GM23338 (cell line): ENCODE data around the gene C16orf78. TPM values are rescaled to one million over a fixed set of nuclear protein-coding genes. Genes with fewer than 3 reads are reported as not detected.

ENCODE experiments used
- ATAC-seq: fragments of 200-7000 bp; cut with Tn5 transposase; 3 replicates; pipeline ENCODE4 v1.9.1; 2020
- DNase-seq: peaks from one replicate; pipeline ENCODE4 v3.0.0-alpha.2; 2015; ENCODE audit warnings: low spot score
- H2AFZ ChIP-seq: fragments of 200-600 bp; sonication (generic); 2 replicates; pipeline ENCODE4 v1.8.0; 2016; ENCODE audit warnings: antibody characterized with exemption, mild to moderate bottlenecking, moderate library complexity
- H3F3A ChIP-seq: fragments of 200-600 bp; sonication (generic); replicated peaks from 2 replicates; pipeline ENCODE4 v1.8.0; 2017; ENCODE audit warnings: antibody characterized with exemption, mixed run types, low read depth
- H3K27ac ChIP-seq: fragments of 200-600 bp; sonication (generic); 2 replicates; pipeline ENCODE4 v1.6.1; 2016; ENCODE audit warnings: low read depth
- H3K27me3 ChIP-seq: fragments of 200-600 bp; sonication (generic); 2 replicates; pipeline ENCODE4 v1.8.0; 2016; ENCODE audit warnings: mild to moderate bottlenecking, mixed run types, moderate library complexity; ENCODE audit not compliant: insufficient read depth
- H3K36me3 ChIP-seq: fragments of 200-600 bp; sonication (generic); 2 replicates; pipeline ENCODE4 v1.8.0; 2016; ENCODE audit warnings: mild to moderate bottlenecking; ENCODE audit not compliant: insufficient read depth
- H3K4me1 ChIP-seq: fragments of 200-600 bp; sonication (generic); 2 replicates; pipeline ENCODE4 v1.8.0; 2016; ENCODE audit warnings: mild to moderate bottlenecking, moderate library complexity; ENCODE audit not compliant: insufficient read depth
- H3K4me2 ChIP-seq: fragments of 200-600 bp; sonication (generic); 2 replicates; pipeline ENCODE4 v1.7.1; 2017; ENCODE audit warnings: mixed run types
- H3K4me3 ChIP-seq: fragments of 200-600 bp; sonication (generic); 2 replicates; pipeline ENCODE4 v1.6.1; 2016; ENCODE audit warnings: mixed run types
- H3K79me2 ChIP-seq: fragments of 200-600 bp; sonication (generic); replicated peaks from 2 replicates; pipeline ENCODE4 v1.8.0; 2017; ENCODE audit warnings: mild to moderate bottlenecking; ENCODE audit not compliant: insufficient read depth
- H3K9me2 ChIP-seq: fragments of 200-600 bp; sonication (generic); 2 replicates; pipeline ENCODE4 v1.8.0; 2017; ENCODE audit not compliant: insufficient read depth
- H4K20me1 ChIP-seq: fragments of 200-600 bp; sonication (generic); replicated peaks from 2 replicates; pipeline ENCODE4 v1.8.0; 2017; ENCODE audit warnings: mild to moderate bottlenecking; ENCODE audit not compliant: insufficient read depth
- H3K27ac Mint-ChIP-seq: 2 replicates; pipeline ENCODE4 v1.8.0; 2020; ENCODE audit warnings: inconsistent platforms, mild to moderate bottlenecking, moderate library complexity, mixed read lengths
- H3K27me3 Mint-ChIP-seq: 3 replicates; pipeline ENCODE4 v1.8.0; 2022; ENCODE audit warnings: low read depth, mild to moderate bottlenecking, moderate library complexity, mixed read lengths, inconsistent platforms; ENCODE audit not compliant: insufficient read depth, poor library complexity
- H3K36me3 Mint-ChIP-seq: 3 replicates; pipeline ENCODE4 v1.8.0; 2021; ENCODE audit warnings: low read depth, mild to moderate bottlenecking, inconsistent platforms, moderate library complexity, mixed read lengths
- H3K4me1 Mint-ChIP-seq: 3 replicates; pipeline ENCODE4 v1.8.0; 2020; ENCODE audit warnings: mild to moderate bottlenecking, inconsistent platforms, mixed read lengths
- H3K4me3 Mint-ChIP-seq: 3 replicates; pipeline ENCODE4 v1.8.0; 2021; ENCODE audit warnings: moderate library complexity, mild to moderate bottlenecking, inconsistent platforms, mixed read lengths
- H3K9me3 Mint-ChIP-seq: 3 replicates; pipeline ENCODE4 v1.8.0; 2020; ENCODE audit warnings: moderate library complexity, mild to moderate bottlenecking, inconsistent platforms, mixed read lengths
- CREB1 ChIP-seq: fragments of 250-450 bp; sonication (Bioruptor Pico); IDR thresholded peaks from 2 replicates; pipeline ENCODE4 v1.5.0; 2020; ENCODE audit warnings: low read depth, mild to moderate bottlenecking, moderate library complexity
- EZH2 ChIP-seq: fragments of 200-600 bp; sonication (generic); IDR thresholded peaks from one replicate; pipeline ENCODE4 v1.8.0; 2017; ENCODE audit warnings: antibody characterized with exemption, mild to moderate bottlenecking, low read depth; ENCODE audit not compliant: unreplicated experiment
- EZH2phosphoT487 ChIP-seq: fragments of 200-600 bp; sonication (generic); IDR thresholded peaks from one replicate; pipeline ENCODE4 v1.8.1; 2018; ENCODE audit warnings: antibody characterized with exemption; ENCODE audit not compliant: unreplicated experiment
- NANOG ChIP-seq: IDR thresholded peaks from 2 replicates; pipeline ENCODE4 v1.6.1; 2016; ENCODE audit warnings: antibody characterized with exemption, borderline replicate concordance
- POLR2AphosphoS5 ChIP-seq: IDR thresholded peaks from 2 replicates; pipeline ENCODE4 v1.6.1; 2016; ENCODE audit warnings: antibody characterized with exemption, low read depth
- STAT1 ChIP-seq: IDR thresholded peaks from one replicate; pipeline ENCODE4 v1.6.1; 2016; ENCODE audit warnings: antibody characterized with exemption; ENCODE audit not compliant: unreplicated experiment
- polyA plus RNA-seq: library from polyadenylated mRNA; unstranded; fragments of >200 nt; fragmentation: Nextera tagmentation; extraction: Ambion mirVana; gene quantifications from 2 replicates; pipeline ENCODE4 v1.2.1, GENCODE V29; 2016
- total RNA-seq: library from RNA; depleted of rRNA; stranded (reverse); fragments of >200 nt; shearing (Covaris generic); gene quantifications from 2 replicates; pipeline ENCODE4 v1.2.3, GENCODE V29; 2014
- TF ChIP-seq, protein P1 (sequence below): fragments of 250-450 bp; sonication (Bioruptor Pico); IDR thresholded peaks from 2 replicates; pipeline ENCODE4 v1.5.0; 2020; ENCODE audit warnings: mild to moderate bottlenecking, moderate library complexity
- TF ChIP-seq, protein P2 (sequence below): IDR thresholded peaks from 2 replicates; pipeline ENCODE4 v1.6.1; 2016; ENCODE audit warnings: antibody characterized with exemption
- TF ChIP-seq, protein P3 (sequence below), 2 experiments: fragments of 200-600 bp in 1 of 2; sonication (generic) in 1 of 2; conservative IDR thresholded peaks; 2 replicates each; pipeline versions ENCODE4 v1.5.1 to v1.6.1; 2016 to 2017; ENCODE audit warnings: antibody characterized with exemption in 2 of 2, low read depth in 2 of 2, mild to moderate bottlenecking in 2 of 2, moderate library complexity in 1 of 2

Gene C16orf78
- total and polyA plus RNA-seq, 2 experiments from 2014 or later = not detected

DNA sequence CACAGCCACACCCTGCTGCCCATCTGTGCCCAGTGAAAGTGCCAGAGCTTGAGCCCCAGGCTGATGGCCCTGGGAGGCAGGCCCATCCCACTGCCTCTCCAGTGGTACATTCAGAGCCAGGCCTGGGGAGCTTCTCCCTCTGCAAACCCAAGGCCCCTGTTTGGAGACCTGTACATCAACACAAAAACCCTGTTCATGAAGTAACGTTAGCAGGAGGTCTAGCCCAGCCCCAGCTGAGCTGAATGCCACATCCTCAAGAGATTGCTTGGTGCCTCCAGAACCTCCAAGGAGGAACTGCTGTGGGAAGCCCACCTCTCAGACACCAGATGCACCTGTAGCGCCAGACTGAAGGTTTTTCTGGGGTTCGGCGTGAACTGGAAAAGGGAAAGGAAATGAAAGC lies 31.5 kb downstream of the C16orf78 start (continued):
- TF ChIP-seq, protein P1, sequence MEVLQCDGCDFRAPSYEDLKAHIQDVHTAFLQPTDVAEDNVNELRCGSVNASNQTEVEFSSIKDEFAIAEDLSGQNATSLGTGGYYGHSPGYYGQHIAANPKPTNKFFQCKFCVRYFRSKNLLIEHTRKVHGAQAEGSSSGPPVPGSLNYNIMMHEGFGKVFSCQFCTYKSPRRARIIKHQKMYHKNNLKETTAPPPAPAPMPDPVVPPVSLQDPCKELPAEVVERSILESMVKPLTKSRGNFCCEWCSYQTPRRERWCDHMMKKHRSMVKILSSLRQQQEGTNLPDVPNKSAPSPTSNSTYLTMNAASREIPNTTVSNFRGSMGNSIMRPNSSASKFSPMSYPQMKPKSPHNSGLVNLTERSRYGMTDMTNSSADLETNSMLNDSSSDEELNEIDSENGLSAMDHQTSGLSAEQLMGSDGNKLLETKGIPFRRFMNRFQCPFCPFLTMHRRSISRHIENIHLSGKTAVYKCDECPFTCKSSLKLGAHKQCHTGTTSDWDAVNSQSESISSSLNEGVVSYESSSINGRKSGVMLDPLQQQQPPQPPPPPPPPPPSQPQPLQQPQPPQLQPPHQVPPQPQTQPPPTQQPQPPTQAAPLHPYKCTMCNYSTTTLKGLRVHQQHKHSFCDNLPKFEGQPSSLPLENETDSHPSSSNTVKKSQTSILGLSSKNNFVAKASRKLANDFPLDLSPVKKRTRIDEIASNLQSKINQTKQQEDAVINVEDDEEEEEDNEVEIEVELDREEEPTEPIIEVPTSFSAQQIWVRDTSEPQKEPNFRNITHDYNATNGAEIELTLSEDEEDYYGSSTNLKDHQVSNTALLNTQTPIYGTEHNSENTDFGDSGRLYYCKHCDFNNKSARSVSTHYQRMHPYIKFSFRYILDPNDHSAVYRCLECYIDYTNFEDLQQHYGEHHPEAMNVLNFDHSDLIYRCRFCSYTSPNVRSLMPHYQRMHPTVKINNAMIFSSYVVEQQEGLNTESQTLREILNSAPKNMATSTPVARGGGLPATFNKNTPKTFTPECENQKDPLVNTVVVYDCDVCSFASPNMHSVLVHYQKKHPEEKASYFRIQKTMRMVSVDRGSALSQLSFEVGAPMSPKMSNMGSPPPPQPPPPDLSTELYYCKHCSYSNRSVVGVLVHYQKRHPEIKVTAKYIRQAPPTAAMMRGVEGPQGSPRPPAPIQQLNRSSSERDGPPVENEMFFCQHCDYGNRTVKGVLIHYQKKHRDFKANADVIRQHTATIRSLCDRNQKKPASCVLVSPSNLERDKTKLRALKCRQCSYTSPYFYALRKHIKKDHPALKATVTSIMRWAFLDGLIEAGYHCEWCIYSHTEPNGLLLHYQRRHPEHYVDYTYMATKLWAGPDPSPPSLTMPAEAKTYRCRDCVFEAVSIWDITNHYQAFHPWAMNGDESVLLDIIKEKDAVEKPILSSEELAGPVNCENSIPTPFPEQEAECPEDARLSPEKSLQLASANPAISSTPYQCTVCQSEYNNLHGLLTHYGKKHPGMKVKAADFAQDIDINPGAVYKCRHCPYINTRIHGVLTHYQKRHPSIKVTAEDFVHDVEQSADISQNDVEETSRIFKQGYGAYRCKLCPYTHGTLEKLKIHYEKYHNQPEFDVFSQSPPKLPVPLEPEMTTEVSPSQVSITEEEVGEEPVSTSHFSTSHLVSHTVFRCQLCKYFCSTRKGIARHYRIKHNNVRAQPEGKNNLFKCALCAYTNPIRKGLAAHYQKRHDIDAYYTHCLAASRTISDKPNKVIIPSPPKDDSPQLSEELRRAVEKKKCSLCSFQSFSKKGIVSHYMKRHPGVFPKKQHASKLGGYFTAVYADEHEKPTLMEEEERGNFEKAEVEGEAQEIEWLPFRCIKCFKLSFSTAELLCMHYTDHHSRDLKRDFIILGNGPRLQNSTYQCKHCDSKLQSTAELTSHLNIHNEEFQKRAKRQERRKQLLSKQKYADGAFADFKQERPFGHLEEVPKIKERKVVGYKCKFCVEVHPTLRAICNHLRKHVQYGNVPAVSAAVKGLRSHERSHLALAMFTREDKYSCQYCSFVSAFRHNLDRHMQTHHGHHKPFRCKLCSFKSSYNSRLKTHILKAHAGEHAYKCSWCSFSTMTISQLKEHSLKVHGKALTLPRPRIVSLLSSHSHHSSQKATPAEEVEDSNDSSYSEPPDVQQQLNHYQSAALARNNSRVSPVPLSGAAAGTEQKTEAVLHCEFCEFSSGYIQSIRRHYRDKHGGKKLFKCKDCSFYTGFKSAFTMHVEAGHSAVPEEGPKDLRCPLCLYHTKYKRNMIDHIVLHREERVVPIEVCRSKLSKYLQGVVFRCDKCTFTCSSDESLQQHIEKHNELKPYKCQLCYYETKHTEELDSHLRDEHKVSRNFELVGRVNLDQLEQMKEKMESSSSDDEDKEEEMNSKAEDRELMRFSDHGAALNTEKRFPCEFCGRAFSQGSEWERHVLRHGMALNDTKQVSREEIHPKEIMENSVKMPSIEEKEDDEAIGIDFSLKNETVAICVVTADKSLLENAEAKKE = no peak
- TF ChIP-seq NANOG (no peak), STAT1 (no peak), POLR2AphosphoS5 (no peak), EZH2 (no peak), CREB1 (CRISPR knock-in tag) (no peak), EZH2phosphoT487 (no peak)
- TF ChIP-seq, protein P2, sequence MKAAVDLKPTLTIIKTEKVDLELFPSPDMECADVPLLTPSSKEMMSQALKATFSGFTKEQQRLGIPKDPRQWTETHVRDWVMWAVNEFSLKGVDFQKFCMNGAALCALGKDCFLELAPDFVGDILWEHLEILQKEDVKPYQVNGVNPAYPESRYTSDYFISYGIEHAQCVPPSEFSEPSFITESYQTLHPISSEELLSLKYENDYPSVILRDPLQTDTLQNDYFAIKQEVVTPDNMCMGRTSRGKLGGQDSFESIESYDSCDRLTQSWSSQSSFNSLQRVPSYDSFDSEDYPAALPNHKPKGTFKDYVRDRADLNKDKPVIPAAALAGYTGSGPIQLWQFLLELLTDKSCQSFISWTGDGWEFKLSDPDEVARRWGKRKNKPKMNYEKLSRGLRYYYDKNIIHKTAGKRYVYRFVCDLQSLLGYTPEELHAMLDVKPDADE = no peak

DNA sequence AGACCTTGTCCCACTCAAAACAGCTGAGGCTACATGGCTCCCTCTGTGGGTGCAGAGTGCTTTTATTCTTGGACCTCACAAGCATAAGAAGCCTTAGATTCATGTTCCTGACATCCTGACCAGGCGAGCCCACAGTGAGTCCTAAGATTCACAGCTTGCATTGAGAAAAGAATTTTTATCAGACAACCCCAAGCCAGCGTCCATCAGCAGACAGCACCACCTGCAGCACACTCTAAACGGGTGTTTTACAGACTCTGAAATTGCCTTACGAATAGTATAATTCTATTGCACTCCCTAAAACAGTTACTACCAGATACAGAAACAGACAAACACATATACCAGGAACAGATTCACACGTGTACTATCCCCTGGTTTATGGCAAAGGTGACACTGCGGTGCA lies 31.9 kb downstream of the C16orf78 start:
- no peaks in the 10 kb centered on the region for H3K9me2 ChIP-seq
- no peak overlapping the region for H3K4me3 Mint-ChIP-seq
- H3K4me1 ChIP-seq = no peaks in the 10 kb centered on the region
- no peak overlapping the region for H3K27ac ChIP-seq
- no peak for DNase-seq
- H3K36me3 Mint-ChIP-seq = peaks cover 4% of the 10 kb centered on the region; the same call in 2 of the 3 replicates
- no peaks in the 10 kb centered on the region for H4K20me1 ChIP-seq
- peaks cover 8% of the 10 kb centered on the region for H3K27me3 Mint-ChIP-seq
- no peak for ATAC-seq
- TF ChIP-seq CREB1 (CRISPR knock-in tag) (no peak), POLR2AphosphoS5 (no peak)
- TF ChIP-seq, protein P3, sequence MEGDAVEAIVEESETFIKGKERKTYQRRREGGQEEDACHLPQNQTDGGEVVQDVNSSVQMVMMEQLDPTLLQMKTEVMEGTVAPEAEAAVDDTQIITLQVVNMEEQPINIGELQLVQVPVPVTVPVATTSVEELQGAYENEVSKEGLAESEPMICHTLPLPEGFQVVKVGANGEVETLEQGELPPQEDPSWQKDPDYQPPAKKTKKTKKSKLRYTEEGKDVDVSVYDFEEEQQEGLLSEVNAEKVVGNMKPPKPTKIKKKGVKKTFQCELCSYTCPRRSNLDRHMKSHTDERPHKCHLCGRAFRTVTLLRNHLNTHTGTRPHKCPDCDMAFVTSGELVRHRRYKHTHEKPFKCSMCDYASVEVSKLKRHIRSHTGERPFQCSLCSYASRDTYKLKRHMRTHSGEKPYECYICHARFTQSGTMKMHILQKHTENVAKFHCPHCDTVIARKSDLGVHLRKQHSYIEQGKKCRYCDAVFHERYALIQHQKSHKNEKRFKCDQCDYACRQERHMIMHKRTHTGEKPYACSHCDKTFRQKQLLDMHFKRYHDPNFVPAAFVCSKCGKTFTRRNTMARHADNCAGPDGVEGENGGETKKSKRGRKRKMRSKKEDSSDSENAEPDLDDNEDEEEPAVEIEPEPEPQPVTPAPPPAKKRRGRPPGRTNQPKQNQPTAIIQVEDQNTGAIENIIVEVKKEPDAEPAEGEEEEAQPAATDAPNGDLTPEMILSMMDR (conservative IDR thresholded peaks at IDR 0.05; ENCODE audit: low read depth in 2 of 2) = peak in 1 of 2 experiments; percentile 32; a peak in 2 of 4 replicates
- H3F3A ChIP-seq = no peaks in the 10 kb centered on the region
- no peak overlapping the region for H3K27ac Mint-ChIP-seq
- H3K36me3 ChIP-seq = no peaks in the 10 kb centered on the region
- H3K4me1 Mint-ChIP-seq = peaks cover 4% of the 10 kb centered on the region; the same call in 1 of the 3 replicates
- no peak overlapping the region for H2AFZ ChIP-seq
- no peaks in the 10 kb centered on the region for H3K27me3 ChIP-seq
- no peaks in the 10 kb centered on the region for H3K79me2 ChIP-seq
- H3K4me3 ChIP-seq = no peak overlapping the region
- no peak overlapping the region for H3K4me2 ChIP-seq
- H3K9me3 Mint-ChIP-seq = peaks cover 7% of the 10 kb centered on the region
